ENCODE measurements around the gene CERKL.
A peak's percentile ranks its signal among the peaks of the same experiment; 100 is the strongest.

The CERKL gene

GRCh38 chr2:181677912-181678586 lies 21.1 kb upstream of the CERKL start:
- DNase-seq, result peak; percentile 24

GRCh38 chr2:181675254-181675653 lies 18.3 kb upstream of the CERKL start:
- DNase-seq, result no peak

- DNase-seq, result peak; percentile 19
Measured at GRCh38 chr2:181674461-181674860, 17.6 kb upstream of the CERKL start.

- no peak for DNase-seq
Measured at GRCh38 chr2:181673173-181673572, 16.3 kb upstream of the CERKL start.

- no peak for DNase-seq
Measured at GRCh38 chr2:181672255-181673008, 15.5 kb upstream of the CERKL start.

- DNase-seq, result no peak
Measured at GRCh38 chr2:181670632-181671031, 13.7 kb upstream of the CERKL start.

GRCh38 chr2:181667234-181667633 lies 10.3 kb upstream of the CERKL start:
- no peak for DNase-seq

- no peak for DNase-seq
Measured at GRCh38 chr2:181662287-181662686, 5.4 kb upstream of the CERKL start.

GRCh38 chr2:181660181-181660580 lies 3.3 kb upstream of the CERKL start:
- no peak for DNase-seq

- no peak for DNase-seq
Measured at GRCh38 chr2:181658444-181658843, 1.5 kb upstream of the CERKL start.

- DNase-seq, result no peak
Measured at GRCh38 chr2:181657379-181657778, 474 bp upstream of the CERKL start.

GRCh38 chr2:181655519-181655918 lies 1.4 kb downstream of the CERKL start:
- DNase-seq, result no peak

GRCh38 chr2:181649436-181649979 lies 7.4 kb downstream of the CERKL start:
- DNase-seq, result no peak

- DNase-seq, result no peak
Measured at GRCh38 chr2:181648478-181649155, 8.3 kb downstream of the CERKL start.

GRCh38 chr2:181646415-181646987 lies 10.4 kb downstream of the CERKL start:
- DNase-seq, result no peak

- no peak for DNase-seq
Measured at GRCh38 chr2:181643151-181643550, 13.8 kb downstream of the CERKL start.

GRCh38 chr2:181642086-181642485 lies 14.8 kb downstream of the CERKL start:
- no peak for DNase-seq

GRCh38 chr2:181639686-181640085 lies 17.2 kb downstream of the CERKL start:
- no peak for DNase-seq

GRCh38 chr2:181632733-181633401 lies 24.0 kb downstream of the CERKL start:
- no peak for DNase-seq

- DNase-seq, result no peak
Measured at GRCh38 chr2:181628590-181629585, 28.0 kb downstream of the CERKL start.

- DNase-seq, result no peak
Measured at GRCh38 chr2:181627545-181627944, 29.4 kb downstream of the CERKL start.

Measured in NCI-H1048 (cell line).